ENCODE data around the gene TRIP6.

Gene TRIP6

DNA sequence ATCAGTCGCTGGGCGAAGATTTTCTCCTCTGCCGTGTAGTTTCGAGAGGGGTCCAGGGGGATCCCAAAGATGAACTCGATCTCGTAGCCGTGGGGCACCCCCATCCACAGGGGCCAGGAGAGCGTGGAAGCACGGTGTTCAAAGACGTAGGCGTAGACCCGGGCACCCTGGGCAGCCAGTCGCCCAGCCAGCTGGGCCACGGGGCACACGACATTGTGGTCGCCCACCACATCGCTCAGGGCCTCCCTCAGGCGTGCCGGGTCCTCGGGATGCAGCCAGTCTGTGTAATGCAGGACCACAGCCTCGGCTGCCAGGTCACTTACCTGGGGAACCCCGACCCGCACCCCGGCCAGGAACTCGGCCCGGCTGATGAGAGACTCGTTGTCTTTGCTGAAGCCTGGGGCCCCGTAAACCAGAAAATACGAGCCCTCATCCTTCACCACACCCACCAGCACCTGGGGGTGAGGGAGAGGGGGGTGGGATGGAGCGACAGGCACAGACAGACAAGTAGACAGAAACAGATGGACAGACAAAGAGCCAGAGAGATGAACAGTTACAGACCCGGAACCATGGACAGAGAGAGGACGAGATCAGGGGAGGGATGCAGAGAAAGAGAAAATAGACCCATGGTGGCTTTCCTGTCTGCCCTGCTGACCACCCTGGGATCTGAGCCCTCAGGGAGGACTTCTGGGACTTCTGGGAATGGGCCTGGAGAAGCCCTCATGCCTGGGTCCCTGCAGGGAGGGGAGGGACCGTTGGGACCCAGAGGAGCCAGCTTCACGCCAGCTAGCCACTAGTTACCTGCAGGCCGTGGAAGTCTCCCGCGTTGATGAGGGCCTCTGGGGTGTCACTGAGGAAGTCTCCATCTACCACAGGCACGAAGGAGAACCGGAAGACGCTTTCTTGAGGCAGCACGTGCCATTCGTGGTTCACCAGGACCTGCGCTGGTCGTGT lies 25.5 kb downstream of the TRIP6 start:
- FAIRE-seq (no peak), DNase-seq (ENCODE audit: insufficient read length, low spot score) (no peak)
- TF ChIP-seq, protein P1, sequence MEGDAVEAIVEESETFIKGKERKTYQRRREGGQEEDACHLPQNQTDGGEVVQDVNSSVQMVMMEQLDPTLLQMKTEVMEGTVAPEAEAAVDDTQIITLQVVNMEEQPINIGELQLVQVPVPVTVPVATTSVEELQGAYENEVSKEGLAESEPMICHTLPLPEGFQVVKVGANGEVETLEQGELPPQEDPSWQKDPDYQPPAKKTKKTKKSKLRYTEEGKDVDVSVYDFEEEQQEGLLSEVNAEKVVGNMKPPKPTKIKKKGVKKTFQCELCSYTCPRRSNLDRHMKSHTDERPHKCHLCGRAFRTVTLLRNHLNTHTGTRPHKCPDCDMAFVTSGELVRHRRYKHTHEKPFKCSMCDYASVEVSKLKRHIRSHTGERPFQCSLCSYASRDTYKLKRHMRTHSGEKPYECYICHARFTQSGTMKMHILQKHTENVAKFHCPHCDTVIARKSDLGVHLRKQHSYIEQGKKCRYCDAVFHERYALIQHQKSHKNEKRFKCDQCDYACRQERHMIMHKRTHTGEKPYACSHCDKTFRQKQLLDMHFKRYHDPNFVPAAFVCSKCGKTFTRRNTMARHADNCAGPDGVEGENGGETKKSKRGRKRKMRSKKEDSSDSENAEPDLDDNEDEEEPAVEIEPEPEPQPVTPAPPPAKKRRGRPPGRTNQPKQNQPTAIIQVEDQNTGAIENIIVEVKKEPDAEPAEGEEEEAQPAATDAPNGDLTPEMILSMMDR (IDR thresholded peaks at IDR 0.05; ENCODE audit: insufficient read depth, missing control alignments): no peak

DNA sequence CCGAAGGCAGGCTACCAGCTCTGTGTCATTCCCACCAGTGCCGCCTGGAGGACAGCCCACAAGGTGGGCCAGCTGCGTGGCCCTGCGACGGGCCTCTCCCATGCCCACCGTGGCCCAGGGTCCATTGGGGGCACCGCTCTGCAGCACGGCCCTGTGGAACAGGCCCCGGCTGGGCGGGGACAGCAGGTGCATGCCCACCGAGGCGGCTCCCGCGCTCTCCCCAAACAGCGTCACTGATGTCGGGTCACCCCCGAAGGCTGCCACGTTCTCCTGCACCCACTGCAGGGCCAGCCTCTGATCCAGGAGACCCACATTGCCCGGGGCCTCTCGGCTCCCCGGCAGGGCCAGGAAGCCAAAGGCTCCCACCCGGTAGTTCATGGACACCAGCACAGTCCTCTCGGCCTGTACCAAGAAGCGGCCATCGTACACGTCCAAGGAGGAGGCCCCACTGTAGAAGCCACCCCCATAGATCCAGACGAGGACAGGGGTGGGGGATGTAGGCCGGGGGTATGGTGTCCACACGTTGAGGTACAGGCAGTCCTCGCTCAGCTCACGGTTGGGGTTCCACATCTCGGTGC lies 26.2 kb downstream of the TRIP6 start:
- TF ChIP-seq, protein P1 (IDR thresholded peaks at IDR 0.05; ENCODE audit: insufficient read depth, missing control alignments): no peak
- no peak for DNase-seq (ENCODE audit: insufficient read length, low spot score)
- no peak for FAIRE-seq

DNA sequence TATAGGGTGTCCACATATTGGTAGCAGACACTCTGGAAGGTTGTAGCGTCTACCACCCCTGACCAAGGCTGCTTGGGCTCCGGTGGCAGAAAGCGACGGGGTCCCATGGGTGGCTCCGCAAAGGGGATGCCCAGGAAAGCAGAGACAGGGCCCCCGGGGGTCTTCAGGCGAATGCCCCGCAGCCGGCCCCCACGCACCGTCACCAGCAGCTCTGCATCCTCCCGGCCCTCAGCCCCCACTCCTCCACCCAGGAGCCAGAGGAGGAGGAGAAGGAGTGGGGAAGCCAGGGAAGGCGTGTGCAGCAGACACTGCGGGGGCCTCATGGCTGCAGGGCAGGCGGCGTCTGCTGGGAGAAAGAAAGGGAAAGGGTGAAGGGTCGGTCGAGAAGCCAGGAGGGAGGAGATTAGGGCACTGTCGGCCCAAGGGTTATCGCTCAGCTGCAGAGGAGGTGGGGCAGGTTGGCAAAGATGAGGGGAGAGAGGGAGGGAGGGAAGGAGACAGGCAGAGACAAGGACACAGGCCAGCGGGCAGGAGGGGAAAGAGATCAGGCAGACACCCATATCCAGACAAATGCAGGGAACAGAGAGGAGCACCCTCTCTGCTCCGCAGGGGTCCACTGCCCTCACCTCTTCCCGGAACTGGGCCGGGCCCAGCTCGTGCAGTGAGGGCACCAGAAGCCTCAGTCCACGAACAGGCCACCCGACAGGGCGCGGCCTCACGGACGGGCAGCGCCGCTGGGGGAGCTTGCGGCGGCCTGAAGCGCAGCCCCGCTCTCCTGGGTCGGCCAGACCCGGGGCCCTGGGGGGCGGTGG lies 26.9 kb downstream of the TRIP6 start:
- FAIRE-seq (no peak), DNase-seq (ENCODE audit: insufficient read length, low spot score) (no peak)
- TF ChIP-seq, protein P1 (IDR thresholded peaks at IDR 0.05; ENCODE audit: insufficient read depth, missing control alignments): no peak

DNA sequence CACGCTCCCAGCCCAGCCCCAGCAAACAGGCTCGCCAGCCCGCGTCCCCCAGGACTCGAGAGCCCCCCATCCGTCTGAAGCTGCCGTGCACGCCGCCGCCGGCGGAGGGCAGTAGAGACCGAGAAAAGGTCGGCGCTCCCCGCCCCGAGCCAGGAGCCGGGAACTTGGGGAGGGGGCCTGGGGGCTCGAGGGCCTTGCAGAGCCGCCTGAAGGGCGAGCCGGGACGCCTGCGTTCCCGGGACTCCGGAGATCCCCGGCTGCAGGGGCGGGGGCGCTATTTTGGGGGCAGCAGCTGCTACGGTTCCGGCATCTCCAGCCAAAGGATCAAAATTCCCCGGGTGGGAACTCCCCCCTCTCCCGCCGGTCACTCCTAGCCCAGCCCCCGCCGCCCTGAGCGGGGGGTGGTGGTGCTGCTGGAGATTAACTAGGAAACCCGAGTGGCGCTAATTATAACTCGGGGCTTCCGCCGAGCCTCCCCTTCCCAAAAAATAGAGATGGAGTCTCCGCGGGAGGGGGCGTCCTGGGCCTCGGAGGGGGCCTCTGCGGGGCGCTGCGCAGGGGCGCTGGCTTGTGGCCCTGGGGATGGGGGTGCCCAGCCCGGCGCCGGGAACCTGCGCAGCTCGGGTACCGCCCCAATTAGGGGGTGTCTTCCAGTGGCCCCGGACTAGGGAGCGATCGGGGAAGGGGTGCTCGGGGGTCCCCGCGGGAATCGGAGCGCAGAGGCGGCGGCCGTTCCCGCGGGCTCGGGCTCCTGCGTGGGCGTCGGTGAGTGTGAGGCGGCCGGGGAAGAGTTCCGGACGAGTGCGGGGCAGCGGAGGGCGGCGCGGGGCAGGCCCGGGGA lies 27.9 kb downstream of the TRIP6 start:
- DNase-seq (ENCODE audit: insufficient read length, low spot score) (no peak), FAIRE-seq (no peak)

DNA sequence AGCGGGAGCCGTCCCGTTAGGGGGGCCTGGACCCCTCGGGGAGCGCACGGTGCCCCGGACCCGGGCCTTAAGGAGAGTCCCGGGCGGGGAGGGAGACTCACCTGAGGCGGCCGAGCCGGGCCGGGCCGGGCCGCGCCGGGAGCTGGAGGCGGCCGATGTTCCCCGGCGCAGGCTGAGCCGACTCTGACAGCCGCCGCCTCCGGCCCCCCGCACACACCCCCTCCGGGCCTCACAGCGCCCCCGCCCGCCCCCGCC lies 28.4 kb downstream of the TRIP6 start, which contains the start of gene ACHE:
ACHE (minus strand) TSS at position 188 of the 255 bp plus-strand sequence. CDS start 1,656 bp downstream, outside the sequence.
- DNase-seq (ENCODE audit: insufficient read length, low spot score): no peak
- FAIRE-seq: no peak
- TF ChIP-seq, protein P1 (IDR thresholded peaks at IDR 0.05; ENCODE audit: insufficient read depth, missing control alignments): no peak

More for the DNA sequence above, 27.9 kb downstream of the TRIP6 start:
- TF ChIP-seq, protein P1 (IDR thresholded peaks at IDR 0.05; ENCODE audit: insufficient read depth, missing control alignments): peak; percentile 64

DNA sequence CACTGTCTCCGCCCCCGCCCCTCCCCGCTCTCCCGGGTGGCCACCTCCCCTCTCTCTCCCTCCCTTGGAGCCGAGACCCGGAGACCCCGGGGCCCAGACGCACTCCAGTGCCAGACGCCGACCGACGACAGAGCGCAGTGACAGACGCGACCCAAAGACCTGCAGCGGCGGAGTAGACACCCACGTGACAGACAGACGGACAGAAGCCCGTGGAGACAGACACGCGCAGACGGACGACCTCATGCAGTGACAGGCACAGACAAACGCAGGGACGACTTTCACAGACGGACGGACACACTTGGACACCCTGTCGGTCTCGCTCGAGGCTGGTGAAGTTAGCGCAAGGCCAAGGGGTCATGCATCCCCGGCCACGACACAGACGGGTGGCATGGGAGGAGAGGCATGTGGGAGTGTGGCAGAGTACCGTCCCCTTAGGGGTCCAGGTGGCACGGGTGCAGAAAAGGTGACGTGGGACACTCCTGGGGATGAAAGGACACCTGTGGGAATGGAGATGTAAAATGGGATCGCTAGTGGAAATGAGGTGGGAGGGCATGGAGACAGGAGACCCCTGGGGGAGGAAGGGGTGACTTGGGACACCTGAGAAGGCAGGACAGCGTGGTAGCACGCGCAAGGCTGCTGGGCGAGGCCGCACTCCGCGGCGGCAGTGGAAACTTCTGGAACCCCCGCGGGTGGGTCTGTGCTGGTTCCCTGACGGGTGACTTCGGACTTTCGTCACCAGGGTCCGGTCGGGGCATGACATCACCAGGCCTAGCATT lies 29.0 kb downstream of the TRIP6 start:
- TF ChIP-seq, protein P1 (IDR thresholded peaks at IDR 0.05; ENCODE audit: insufficient read depth, missing control alignments): no peak
- DNase-seq (ENCODE audit: insufficient read length, low spot score): no peak
- no peak for FAIRE-seq
